ENCODE results near the gene HOXB4.

DNA sequence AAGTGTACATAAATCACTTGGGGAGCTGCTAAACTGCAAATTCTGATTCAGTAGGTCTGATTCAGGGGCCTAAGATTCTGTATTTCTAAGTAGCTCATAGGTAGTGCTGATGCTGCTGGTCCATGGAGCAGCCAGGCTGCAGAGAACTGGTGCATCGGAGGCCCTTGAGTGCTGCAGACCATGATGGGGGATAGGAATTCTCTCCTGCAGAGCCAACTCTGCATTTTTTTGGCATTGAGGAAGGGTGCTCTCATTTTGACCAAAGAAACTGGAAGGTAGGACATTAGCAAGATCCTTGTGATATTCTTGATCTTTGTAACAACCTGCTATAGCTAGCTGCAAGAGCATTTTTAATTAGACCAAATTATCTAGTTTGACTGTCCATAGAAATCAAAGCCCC is 37.9 kb downstream of the HOXB4 start:
- TF ChIP-seq, protein P1, sequence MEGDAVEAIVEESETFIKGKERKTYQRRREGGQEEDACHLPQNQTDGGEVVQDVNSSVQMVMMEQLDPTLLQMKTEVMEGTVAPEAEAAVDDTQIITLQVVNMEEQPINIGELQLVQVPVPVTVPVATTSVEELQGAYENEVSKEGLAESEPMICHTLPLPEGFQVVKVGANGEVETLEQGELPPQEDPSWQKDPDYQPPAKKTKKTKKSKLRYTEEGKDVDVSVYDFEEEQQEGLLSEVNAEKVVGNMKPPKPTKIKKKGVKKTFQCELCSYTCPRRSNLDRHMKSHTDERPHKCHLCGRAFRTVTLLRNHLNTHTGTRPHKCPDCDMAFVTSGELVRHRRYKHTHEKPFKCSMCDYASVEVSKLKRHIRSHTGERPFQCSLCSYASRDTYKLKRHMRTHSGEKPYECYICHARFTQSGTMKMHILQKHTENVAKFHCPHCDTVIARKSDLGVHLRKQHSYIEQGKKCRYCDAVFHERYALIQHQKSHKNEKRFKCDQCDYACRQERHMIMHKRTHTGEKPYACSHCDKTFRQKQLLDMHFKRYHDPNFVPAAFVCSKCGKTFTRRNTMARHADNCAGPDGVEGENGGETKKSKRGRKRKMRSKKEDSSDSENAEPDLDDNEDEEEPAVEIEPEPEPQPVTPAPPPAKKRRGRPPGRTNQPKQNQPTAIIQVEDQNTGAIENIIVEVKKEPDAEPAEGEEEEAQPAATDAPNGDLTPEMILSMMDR (IDR thresholded peaks at IDR 0.05), result no peak
- TF ChIP-seq POLR2A (IDR thresholded peaks at IDR 0.05; ENCODE audit: low read depth) (no peak), EP300 (IDR thresholded peaks at IDR 0.05) (no peak)

Measured in esophagus muscularis mucosa (tissue), 4 donors.